Neural progenitor cell (in vitro differentiated cells): ENCODE measurements around the gene PIGN.

Source experiments
- CTCF ChIP-seq: fragments of 200-600 bp; sonication (generic); IDR thresholded peaks from 2 replicates; pipeline ENCODE4 v1.5.1; 2017; ENCODE audit warnings: antibody characterized with exemption, mild to moderate bottlenecking
- EZH2phosphoT487 ChIP-seq: fragments of 200-600 bp; sonication (generic); IDR thresholded peaks from 2 replicates; pipeline ENCODE4 v1.6.1; 2017; ENCODE audit warnings: antibody characterized with exemption

DNA sequence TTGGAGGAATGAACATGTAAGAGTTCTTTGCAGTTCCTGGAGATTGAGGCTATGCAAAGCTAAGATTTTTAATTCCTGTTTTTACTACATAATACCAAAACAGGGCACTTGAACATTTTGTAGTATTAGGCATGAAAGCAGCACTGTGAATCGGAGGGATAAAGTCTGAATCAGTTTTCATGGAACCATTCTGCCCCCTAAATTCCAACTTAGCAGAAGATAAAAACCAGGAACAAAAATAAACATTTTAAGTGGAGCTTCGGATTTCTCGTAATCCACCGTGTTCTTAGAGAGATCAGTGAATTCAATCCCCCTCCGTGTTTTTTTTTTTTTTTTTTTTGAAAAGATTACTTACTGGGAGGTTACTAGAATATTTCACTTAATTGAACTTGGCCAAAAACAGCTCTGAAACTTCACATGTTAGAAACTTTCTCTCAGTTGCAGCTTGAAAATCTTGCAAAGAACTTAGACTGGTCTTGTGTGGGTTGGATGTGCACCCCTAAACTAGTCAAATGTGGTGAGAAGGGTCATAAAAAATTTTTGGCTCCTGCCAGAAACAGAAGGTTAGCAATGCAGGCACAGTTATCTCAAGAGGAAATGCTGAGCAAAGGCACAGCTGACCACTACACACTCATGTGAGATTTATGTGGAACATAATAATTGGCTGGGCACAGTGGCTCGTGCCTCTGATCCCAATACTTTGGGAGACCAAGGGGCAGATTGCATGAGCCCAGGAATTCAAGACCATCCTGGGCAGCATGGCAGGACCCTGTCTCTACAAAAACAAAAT, 148.7 kb downstream of the PIGN start:
- TF ChIP-seq CTCF (no peak), EZH2phosphoT487 (no peak)
